GOT3 (cell line): ENCODE measurements around the gene BTNL9.
"Not testable (repeated sequence)": the region's sequence is repeated elsewhere in the genome, so short reads cannot be mapped to it uniquely, and the experiment has no call there.

Source experiments
- DNase-seq: peaks from one replicate; lab custom pipeline; 2025; ENCODE audit warnings: mixed read lengths; lab: John Stamatoyannopoulos, UW

BTNL9 gene

DNA sequence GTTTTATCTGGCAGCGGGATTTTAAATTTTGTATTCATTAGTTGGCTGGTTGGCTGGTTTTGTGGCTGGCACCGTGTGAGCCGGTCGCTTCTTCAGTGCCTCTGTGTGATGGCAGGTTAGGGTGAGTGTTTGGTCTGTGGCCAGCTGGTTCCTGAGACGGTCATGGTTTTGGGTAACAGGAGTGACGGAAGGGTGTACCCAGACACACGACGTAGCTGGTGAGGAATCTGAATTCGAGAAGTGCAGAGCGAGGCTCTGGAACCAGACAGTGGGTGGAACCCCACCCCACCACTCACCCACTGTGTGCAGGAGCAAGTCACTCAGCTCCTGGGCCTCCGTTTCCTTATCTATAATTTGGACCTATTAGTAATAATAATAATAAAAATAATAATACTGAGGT lies 2.7 kb downstream of the BTNL9 start:
- DNase-seq = no peak

DNA sequence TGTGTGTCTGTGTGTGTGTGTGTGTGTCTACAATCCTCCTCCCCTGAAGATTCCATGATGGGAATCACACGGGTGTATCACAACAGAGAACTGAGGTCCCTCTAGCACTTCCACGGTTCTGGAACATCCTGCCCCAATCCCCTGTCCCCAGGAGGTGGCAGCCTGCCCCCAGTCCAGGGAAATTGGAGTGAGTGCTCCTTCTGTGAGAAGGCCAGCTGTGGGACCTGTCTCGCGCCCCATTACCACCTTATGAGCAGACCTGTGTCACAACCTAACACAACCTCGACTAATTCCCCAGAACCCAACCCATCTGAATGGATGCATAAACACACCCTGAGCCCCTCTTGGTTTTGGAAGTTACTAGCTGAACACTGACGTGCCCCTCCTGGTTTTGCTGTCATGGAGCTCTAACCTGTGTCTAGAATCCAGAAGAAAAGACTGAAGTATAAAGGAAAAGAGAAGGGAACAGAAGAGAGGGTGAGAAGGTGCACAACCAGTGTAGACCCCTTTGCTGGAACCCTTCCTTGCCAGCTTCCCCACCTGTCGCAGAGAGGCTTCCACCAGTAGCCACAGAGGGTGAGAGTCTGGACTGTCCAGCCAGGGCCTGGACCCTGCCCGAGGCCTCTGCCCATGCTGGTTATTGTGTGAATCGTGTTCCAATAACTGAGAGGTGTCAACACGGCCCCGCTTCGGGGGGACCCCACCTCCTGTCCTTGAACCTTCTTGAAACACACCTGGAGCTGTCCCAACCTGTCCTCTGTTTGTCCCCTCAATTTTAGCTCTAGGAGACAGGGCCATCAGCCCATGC lies 3.4 kb downstream of the BTNL9 start:
- no peak for DNase-seq

DNA sequence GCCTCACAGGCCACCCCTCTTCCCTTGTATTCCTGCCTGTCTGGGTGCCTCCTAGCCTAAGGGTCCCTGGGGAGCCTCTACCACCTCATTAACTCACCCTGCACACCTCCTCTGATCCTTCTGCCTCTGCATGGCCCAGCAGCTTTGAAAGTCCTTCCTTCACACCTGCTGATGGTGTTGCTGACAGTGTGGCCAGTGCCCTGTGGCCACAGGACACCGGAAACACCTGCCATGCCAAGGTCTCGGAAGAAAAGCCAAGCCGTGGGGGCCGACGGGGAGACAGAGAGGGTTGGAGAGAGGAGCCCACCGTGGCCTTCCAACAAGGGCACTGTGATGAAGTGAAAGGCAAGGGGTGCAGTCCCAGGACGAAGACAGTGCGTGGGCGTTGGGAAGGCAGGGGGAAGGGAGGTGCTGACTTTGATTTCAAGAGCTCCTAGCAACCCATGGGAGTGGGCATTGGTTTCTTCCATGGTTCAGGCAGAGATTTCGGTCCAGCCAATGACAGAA lies 4.1 kb downstream of the BTNL9 start:
- no peak for DNase-seq

DNA sequence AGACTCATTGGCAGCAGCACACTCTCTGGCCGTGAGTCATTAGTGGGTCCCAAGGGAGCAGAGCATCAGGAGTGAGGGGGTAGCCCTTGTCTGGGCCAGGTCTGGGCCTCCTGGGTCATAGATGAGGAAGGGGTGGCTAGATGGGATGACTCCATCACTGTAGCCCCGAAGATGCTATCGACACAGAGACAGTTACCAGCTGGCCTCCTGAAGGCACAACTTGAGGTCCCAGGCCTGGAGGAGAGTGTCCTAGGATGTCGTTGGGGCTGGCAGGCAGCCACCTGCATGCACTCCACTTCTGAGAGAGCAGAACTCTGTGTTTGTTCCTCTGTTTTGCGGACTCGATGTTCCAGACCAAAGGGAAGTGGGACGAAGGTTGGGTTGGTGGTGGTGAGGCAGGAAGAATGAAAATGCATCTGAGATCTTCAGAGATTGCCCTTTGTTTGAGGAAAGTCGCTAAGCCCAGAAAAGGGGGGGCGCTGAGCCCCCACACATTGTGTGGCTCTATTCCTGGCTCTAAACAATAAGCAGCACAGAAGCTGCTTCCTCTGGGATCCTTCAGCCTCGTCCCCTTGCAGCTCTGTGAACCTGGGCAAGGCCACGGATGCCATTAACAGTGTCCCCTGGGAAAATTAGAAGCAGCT lies 4.7 kb downstream of the BTNL9 start:
- no peak for DNase-seq

DNA sequence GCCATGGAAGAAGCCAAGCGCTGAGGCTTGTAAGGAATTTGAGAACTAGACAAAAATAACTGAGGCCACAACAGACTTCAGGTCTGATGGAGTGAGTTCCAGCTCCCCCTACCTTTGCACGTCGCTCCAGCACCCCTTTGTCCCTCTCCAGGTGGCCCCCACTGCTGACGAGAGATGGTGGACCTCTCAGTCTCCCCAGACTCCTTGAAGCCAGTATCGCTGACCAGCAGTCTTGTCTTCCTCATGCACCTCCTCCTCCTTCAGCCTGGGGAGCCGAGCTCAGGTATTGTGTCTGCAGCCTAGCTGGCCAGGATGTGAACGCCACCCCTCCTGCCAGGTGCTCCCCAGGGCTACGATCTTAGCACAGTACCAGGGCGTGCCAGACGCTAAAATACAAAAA lies 5.2 kb downstream of the BTNL9 start:
- DNase-seq = no peak

DNA sequence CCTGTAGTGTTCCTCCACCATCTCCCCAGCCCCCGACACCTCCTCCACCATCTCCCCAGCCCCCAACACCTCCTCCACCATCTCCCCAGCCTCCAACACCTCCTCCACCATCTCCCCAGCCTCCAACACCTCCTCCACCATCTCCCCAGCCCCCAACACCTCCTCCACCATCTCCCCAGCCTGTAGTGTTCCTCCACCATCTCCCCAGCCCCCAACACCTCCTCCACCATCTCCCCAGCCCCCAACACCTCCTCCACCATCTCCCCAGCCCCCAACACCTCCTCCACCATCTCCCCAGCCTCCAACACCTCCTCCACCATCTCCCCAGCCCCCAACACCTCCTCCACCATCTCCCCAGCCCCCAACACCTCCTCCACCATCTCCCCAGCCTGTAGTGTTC lies 5.8 kb downstream of the BTNL9 start:
- not testable (repeated sequence) for DNase-seq

DNA sequence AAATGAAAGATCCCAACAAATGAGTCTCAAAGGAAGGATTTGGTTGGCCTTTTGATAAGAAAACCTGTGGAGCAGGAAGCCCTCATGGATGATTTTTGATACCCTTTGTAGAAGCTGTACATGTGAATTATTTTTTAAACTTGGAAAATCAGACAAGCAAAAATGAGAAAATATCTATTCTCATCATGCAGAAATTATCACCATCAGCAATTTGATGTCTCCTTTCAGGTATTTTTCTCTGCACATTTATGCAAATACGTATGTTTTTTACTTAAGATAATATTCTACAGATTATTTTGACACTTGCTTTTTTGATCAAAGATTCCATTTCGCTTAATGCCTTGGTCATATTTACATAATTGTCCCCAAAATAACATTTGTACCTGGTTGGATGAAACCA lies 7.2 kb downstream of the BTNL9 start:
- DNase-seq = no peak

DNA sequence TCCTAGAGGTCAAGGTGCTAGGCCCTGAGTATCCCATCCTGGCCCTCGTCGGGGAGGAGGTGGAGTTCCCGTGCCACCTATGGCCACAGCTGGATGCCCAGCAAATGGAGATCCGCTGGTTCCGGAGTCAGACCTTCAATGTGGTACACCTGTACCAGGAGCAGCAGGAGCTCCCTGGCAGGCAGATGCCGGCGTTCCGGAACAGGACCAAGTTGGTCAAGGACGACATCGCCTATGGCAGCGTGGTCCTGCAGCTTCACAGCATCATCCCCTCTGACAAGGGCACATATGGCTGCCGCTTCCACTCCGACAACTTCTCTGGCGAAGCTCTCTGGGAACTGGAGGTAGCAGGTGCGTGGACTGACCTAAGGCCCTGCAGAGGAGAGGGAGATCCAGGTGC lies 7.9 kb downstream of the BTNL9 start:
- no peak for DNase-seq

DNA sequence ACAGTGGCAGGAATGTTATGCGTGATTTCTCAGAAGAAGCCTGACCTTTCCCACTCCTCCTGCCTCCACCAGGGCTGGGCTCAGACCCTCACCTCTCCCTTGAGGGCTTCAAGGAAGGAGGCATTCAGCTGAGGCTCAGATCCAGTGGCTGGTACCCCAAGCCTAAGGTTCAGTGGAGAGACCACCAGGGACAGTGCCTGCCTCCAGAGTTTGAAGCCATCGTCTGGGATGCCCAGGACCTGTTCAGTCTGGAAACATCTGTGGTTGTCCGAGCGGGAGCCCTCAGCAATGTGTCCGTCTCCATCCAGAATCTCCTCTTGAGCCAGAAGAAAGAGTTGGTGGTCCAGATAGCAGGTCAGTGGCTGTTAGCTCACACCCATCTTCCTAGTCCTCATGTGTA lies 9.9 kb downstream of the BTNL9 start:
- DNase-seq = no peak

DNA sequence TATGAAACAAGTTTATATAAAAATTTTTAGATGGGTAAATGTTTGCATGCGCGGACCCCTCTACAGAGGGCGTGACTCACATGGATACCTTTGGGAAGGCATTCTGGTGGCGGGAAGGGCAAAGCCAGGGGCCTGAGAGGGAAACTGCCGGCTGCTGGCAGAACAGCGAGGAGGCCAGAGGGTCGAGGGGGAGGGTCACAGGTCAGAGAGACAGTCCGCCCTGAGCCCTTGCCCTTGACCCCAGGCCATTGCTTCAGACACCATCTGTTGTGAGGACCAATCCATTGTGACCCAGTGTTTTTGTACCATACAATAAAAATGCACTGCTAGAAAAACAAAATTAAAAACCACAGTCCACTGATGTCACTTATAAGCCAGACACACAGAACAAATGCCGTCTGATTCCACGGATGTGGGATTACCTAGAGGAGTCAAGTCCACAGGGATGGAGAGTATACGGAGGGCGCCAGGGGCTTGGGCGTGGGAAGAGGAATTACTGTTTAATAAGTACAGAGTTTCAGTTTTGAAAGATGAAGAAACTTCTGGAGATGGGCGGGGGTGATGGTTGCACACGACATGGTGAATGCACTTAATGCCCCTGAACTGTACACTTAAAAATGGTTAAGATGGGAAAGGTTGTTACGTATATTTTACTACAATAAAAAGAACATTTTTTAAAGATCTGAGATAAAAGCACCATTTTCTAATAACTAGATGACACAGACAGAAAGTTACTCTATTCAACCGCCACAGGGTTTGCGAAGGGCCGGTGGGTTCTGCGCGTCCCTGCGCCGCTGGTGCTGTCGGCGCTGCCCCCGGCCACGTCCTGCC lies 12.0 kb downstream of the BTNL9 start:
- no peak for DNase-seq

DNA sequence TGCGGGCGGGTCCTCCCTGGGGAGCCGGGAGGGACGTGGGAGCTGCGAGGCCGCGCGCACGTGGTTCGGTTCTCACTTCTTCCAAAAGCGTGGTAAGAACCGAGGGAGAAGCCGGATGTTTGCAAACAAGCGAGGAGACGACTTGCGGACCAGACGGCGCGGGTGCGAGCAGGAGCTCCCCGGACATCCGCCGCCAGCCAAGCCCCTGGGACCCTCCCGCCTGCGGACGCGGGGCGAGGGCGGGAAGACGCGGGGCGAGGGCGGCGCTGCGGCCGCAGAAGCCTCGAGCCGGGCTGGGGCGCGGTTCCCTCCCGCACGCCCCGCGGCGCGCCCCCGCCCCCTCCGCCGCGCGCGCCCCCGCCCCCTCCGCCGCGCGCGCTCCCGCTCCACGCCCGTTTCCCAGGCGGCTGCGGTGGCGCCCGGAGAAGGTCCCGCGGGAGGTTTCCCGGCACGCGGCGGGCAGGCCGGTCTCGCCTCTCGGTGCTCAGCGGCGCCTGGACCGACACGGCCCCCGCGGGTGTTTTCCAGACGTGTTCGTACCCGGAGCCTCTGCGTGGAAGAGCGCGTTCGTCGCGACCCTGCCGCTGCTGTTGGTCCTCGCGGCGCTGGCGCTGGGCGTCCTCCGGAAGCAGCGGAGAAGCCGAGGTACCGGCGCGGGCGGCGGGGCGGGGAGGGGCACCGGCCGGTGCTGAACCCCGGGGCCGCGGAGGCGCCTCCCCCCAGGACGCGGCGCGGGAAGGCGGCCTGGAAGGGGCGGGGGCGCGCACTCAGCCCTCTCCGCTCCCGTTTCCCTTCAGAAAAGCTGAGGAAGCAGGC lies 12.8 kb downstream of the BTNL9 start:
- no peak for DNase-seq

DNA sequence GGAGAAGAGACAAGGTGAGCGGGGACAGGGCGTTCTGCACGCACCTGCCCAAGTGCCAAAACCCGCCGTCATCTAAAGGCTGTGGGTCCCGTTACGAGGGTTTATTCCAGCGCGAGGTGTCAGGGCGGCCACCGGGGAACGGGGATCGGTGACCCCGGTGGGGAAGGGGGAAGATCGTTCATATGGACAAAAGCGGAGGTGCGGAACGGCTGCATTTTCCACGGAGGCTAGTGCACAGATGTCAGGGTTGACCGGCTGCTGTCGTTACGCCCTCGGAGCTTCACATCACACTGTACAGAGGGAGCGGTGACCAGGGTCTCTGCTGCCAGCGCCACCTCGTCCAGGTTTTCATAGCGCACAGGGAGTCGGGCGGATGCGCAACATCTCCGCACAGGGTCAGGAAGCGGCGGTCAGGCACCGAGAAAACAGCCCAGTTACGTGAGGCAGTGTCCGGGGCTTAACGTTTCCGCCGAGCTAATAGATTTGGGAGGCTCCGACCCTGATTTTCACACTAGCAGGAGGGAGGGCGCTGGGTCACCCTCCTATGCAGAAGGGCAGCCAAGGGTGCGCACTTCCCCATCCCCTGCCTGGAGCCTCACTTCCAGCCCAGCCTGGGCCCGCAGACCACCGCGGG lies 13.5 kb downstream of the BTNL9 start:
- no peak for DNase-seq

DNA sequence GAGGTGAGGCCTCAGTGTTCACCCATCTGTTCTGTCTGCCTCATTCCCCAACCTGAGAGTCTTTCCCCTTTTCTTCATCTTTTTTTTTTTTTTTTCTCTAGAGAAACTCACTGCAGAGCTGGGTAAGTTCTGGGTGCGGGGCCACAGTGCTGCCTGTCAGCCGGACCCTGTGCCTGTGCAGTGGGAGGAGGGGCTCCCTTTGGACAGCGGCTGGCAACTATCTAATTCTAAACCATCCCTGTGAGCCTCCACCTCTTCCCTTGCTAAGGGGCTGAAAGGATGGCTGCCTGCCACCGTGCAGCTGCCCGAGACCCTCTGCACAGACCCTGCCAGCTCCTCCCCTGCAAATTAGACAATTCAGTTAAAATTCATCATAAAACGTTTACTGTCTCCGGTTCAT lies 14.1 kb downstream of the BTNL9 start:
- no peak for DNase-seq

DNA sequence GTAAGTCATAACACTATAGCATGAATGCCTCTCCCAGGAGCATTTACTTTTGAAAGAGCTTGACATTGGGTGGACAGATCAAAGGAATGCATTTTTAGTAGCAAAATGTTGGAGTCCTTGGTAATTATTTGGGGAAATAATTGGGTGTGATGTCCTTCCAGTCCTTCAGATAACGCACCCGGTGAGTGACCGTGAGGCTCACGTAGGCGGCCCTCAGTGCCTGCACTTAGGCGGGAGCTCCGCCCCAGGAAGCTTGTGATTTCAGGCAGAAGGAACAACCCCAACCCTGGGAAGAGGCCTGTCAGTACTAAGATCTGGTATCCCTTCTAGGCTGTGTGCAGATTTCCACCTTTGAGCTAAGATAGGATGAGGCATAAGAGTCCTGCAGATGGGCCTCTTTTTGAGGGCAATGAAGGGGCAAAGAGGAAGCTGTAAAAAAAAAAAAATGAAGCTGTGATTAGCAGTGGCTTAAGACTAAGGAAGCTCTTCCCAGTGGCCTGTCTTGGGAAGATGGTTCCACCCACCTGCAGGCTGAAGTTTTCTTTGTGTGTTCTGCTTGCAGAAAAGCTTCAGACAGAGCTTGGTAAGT lies 14.9 kb downstream of the BTNL9 start:
- no peak for DNase-seq

DNA sequence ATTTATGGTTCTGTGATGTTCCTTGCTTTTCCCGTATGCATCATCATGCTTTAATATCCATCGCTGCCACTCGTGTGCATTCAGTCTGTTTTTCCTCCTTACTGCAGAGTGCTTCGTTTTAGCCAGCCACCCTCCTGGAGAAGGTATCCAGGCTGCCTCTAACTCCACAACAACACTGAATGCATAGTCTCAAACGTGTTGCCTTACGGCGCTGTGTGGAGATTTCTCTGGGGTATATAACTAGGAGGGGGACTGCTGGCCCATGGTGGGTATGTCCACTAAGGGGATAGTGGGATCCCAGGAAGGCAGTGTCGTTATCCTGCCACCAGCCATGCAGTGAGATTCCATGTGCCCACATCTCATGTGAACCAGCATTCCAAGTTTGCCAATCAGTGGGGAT lies 16.4 kb downstream of the BTNL9 start:
- no peak for DNase-seq

DNA sequence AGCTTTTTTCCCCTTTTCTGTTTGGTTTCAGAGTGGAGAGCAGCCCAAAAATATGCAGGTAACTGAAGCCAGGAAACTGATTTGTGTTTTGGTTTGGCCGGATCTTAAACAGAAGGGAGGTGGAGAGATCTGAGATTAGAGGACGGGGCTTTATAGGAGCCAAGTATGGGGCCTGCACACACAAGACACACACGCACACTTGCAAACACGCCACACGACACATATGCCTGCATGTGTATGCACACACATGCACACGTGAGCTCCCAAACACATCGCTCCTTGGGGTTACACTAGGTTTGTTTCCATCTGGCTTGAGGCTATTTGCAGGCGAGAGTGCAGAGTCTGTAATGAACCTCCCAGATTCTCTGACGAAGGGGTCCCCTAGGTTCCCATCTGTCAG lies 18.3 kb downstream of the BTNL9 start:
- DNase-seq = no peak

DNA sequence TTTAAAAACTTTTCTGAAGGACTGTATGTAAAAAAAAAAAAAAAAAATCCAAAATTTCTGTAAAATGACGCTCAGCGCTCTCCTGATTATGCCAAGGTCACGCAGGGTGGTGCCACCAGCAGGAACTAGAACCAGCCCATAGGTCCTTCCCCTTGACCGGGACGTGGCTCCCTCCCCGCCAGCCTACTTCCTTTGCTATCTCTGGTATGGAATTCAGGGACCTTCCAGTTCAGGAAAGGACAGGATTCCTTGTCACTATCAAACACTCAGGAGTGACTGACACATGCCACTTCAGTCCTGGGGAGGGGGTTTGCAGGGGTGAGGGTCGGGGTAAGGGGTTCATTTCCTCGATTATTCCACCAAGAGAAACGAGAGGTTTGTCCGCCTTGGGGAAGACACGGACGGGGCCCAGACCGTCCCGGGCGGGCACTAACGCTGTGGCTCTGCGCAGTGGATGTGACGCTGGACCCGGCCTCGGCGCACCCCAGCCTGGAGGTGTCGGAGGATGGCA lies 18.8 kb downstream of the BTNL9 start:
- no peak for DNase-seq

DNA sequence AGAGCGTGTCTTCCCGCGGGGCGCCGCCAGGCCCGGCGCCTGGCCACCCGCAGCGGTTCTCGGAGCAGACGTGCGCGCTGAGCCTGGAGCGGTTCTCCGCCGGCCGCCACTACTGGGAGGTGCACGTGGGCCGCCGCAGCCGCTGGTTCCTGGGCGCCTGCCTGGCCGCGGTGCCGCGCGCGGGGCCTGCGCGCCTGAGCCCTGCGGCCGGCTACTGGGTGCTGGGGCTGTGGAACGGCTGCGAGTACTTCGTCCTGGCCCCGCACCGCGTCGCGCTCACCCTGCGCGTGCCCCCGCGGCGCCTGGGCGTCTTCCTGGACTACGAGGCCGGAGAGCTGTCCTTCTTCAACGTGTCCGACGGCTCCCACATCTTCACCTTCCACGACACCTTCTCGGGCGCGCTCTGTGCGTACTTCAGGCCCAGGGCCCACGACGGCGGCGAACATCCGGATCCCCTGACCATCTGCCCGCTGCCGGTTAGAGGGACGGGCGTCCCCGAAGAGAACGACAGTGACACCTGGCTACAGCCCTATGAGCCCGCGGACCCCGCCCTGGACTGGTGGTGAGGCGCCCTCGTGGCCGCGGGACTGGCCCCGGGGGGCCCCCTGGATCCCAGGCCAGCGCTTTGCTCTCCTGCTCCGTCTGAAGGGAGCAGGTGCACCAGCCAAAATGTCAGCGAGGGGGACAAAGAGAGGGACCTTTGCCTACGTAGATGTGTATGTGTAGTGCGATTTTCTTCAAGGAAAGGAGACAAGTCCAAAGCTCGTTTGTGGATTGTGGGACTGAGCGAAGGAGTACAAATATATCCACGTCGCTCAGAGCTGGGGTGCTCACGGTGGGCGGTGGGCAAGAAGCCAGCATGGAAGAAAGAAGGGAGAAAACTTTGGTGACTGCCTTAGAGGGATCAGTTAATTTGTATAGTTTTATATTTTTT lies 19.5 kb downstream of the BTNL9 start:
- DNase-seq = no peak

DNA sequence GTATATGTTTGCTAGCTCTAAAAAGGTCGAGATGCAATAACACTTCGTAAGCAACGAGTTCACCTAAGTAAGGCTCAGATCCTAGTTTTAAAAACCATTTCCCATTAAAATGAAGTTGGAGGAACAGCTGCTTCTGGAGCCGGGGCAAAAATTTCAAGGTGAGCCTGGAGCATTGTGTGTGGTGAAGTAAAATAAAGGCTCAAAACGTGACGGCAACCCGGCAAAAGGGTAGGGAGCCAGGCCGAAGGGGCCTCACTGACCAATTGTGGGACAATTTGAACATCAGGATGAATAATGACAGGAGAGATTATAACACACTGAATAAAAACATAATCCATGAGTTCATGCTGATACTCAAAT lies 20.1 kb downstream of the BTNL9 start:
- no peak for DNase-seq

DNA sequence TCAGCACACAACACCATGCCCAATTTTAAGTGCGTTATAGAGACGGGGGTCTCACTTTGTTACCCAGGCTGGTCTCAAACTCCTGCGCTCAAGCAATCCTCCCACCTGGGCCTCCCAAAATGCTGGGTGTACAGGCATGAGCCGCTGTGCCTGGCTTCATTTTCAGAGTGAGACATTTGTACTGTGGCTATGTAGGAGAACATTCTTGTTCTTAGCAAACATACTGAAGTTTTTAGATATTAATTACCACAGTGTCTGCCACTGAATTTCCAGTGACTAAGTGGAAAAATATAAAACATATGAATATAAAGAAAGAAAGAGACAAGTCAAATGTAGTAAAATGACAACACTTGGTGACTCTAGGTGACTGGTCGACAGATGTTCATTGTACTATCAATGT lies 20.9 kb downstream of the BTNL9 start:
- no peak for DNase-seq
